ENCODE measurements around the gene SORCS1. TPM values are rescaled to one million over a fixed set of nuclear protein-coding genes. Genes with fewer than 3 reads are reported as not detected.

Gene SORCS1
- total RNA-seq, 1 experiment from 2014 or later = 48.9 TPM

DNA sequence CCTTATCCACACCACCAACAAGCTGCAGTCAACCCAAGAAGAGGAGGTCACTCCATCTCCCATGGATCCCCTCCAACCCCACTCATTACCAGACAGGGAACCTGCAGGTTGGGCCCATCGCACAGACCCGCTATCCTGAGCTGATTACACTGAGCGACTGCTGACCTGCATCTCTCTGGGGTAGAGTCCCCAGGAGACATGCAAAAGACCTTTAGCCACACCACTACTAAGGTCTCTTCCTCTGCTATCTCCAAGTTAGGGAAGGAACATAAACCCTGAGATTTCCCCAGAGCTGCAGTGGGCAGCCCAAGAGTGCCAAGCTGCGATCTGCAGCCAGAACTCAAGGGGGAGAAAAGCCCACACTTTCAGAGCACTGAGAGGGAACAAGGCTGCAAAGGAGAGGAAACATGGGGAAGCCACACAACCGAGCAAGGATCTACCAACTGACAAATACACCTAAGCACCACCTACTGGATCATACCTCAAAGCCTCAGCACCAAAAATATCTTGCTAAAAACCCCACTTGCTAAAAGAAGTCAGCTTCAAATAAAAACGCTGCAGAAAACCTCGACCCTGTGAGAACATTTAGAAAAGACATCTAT is 298.2 kb downstream of the SORCS1 start:
- no peak for DNase-seq
- no peak overlapping the region for H3K4me3 ChIP-seq
- no peaks in the 10 kb centered on the region for H3K27me3 ChIP-seq
- H3K4me1 ChIP-seq = no peaks in the 10 kb centered on the region
- H3K27ac ChIP-seq = no peak overlapping the region
- no peaks in the 10 kb centered on the region for H3K36me3 ChIP-seq
- H3K9me3 ChIP-seq (replicated peaks) = peaks cover 11% of the 10 kb centered on the region; the same call in 1 of the 2 replicates

DNA sequence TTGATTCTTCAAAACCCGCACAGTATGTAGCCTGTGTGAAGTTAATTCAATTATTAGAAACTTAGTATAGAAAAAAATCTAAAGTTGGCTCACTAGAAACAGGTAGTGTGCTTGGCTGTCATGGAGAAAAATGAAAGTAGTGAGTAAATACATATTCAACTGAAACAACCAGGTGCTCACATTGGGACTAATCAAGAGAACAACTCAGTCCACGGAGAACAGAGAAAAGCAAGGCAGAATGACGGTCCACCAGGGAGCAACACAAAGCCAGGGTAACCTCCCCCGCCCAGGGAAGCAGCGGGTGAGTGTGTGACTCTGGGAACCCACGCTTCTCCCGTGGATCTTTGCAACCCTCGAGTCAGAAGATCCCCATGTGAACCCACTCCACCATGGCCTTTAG is 300.5 kb downstream of the SORCS1 start:
- H3K36me3 ChIP-seq = no peaks in the 10 kb centered on the region
- no peak overlapping the region for H3K27ac ChIP-seq
- H3K4me3 ChIP-seq = no peak overlapping the region
- H3K27me3 ChIP-seq = no peaks in the 10 kb centered on the region
- no peaks in the 10 kb centered on the region for H3K4me1 ChIP-seq
- H3K9me3 ChIP-seq (replicated peaks) = no peaks in the 10 kb centered on the region
- DNase-seq = no peak

DNA sequence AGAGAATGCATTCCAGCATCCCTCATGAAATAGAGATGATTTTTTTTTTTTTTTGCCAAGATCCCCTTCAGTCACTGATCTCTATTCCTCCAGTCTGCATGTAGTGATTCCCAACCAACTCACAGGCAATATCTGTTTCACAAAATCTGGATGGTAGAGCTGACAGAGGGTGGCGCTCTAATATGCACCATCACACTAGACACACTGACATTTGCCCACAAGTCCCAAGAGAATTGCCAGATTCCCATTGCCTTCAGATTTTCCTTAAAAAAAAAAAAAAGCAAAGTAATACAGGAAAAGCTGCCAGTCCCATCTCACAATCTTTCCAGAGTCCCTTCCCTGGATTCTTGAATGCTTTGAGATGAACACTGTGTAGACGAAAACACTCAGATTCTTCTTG is 301.0 kb downstream of the SORCS1 start:
- H3K27ac ChIP-seq = no peak overlapping the region
- no peak overlapping the region for H3K4me3 ChIP-seq
- H3K27me3 ChIP-seq = no peaks in the 10 kb centered on the region
- H3K9me3 ChIP-seq (replicated peaks) = no peaks in the 10 kb centered on the region
- DNase-seq = peak; percentile 20 to 53
- no peaks in the 10 kb centered on the region for H3K36me3 ChIP-seq
- H3K4me1 ChIP-seq = no peaks in the 10 kb centered on the region

GRCh38 chr10:106859892-106860652 is 304.4 kb downstream of the SORCS1 start:
- no peak for DNase-seq
- H3K36me3 ChIP-seq = no peaks in the 10 kb centered on the region; the same call in 1 of the 2 replicates
- no peak overlapping the region for H3K4me3 ChIP-seq
- H3K27me3 ChIP-seq = no peaks in the 10 kb centered on the region
- no peaks in the 10 kb centered on the region for H3K4me1 ChIP-seq
- no peak overlapping the region for H3K27ac ChIP-seq
- H3K9me3 ChIP-seq (replicated peaks) = 0 out of 2 replicates have a peak, but pooled peaks cover 6% of the 10 kb centered on the region

- Histone ChIP-seq H3K9me3 (replicated peaks) (peaks cover 9% of the 10 kb centered on the region; the same call in 1 of the 2 replicates), H3K27me3 (no peaks in the 10 kb centered on the region), H3K4me3 (no peak overlapping the region), H3K27ac (no peak overlapping the region), H3K36me3 (peaks cover under 1% of the 10 kb centered on the region), H3K4me1 (no peaks in the 10 kb centered on the region)
- no peak for DNase-seq
These were observed 306.8 kb downstream of the SORCS1 start for GRCh38 chr10:106857728-106858127.

- Histone ChIP-seq H3K36me3 (peaks cover 2% of the 10 kb centered on the region), H3K4me3 (no peak overlapping the region), H3K27me3 (no peaks in the 10 kb centered on the region), H3K4me1 (no peaks in the 10 kb centered on the region), H3K9me3 (replicated peaks) (peaks cover 11% of the 10 kb centered on the region; the same call in 1 of the 2 replicates), H3K27ac (no peak overlapping the region)
- no peak for DNase-seq
These were observed 307.3 kb downstream of the SORCS1 start for GRCh38 chr10:106857213-106857612.

DNA sequence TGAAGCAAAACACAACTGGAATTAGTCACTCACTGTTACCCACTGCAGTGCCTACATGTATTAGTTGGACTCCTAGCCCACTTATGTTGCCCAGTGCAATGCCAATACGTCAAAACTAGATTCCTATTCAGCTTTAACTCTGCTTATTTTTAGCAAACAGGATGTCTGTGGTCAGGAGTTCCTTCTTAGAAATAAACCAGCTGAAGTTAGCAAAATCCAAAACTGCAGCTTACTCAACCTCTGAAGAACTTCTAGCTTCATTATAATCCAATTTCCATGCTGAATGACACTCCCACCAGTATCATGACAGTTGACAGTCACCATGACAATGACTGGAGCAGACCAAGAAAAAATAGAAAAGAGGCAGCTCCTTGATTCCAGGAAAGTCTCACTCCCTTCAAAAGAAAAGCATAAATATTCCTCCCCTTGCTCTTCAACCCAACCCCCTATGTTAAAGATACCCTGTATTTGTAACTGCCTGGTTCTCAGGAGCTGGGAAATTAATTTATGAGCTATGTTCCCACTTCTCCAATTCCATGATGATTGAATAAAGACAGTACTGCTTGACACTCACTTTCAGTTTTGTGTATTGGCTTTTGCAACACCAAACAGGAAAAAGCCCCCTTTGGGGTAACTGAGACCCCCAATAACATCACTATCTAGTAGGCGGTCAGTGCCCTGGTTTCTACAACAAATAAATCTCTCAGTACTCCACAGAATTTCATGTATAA is 327.4 kb downstream of the SORCS1 start:
- no peak overlapping the region for H3K27ac ChIP-seq
- H3K4me3 ChIP-seq = no peak overlapping the region
- H3K4me1 ChIP-seq = peaks cover 8% of the 10 kb centered on the region
- no peaks in the 10 kb centered on the region for H3K9me3 ChIP-seq (replicated peaks)
- no peak for DNase-seq
- no peaks in the 10 kb centered on the region for H3K36me3 ChIP-seq
- H3K27me3 ChIP-seq = no peaks in the 10 kb centered on the region

- Histone ChIP-seq H3K36me3 (no peaks in the 10 kb centered on the region), H3K27me3 (no peaks in the 10 kb centered on the region), H3K27ac (no peak overlapping the region), H3K4me1 (peaks cover 8% of the 10 kb centered on the region), H3K4me3 (no peak overlapping the region), H3K9me3 (replicated peaks) (no peaks in the 10 kb centered on the region)
- no peak for DNase-seq
These were observed 331.7 kb downstream of the SORCS1 start for GRCh38 chr10:106832846-106833245.

DNA sequence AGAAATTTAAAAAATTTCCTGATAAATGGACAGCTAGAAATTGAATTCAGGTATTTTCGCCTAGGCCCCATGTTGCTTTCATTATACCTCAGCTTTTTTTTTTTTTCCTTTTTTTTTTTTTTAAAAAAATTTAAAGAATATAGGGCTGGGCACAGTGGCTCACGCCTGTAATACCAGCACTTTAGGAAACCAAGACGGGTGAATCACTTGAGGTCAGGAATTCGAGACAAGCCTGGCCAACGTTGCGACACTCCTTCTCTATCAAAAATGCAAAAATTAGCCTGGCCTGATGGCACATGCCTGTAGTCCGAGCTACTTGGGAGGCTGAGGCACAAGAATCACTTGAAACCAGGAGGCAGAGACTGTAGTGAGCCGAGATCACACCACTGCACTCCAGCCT is 334.0 kb downstream of the SORCS1 start:
- no peaks in the 10 kb centered on the region for H3K36me3 ChIP-seq
- H3K27me3 ChIP-seq = no peaks in the 10 kb centered on the region
- no peak overlapping the region for H3K27ac ChIP-seq
- no peak for DNase-seq
- H3K4me3 ChIP-seq = no peak overlapping the region
- H3K4me1 ChIP-seq = no peaks in the 10 kb centered on the region
- no peaks in the 10 kb centered on the region for H3K9me3 ChIP-seq (replicated peaks)

DNA sequence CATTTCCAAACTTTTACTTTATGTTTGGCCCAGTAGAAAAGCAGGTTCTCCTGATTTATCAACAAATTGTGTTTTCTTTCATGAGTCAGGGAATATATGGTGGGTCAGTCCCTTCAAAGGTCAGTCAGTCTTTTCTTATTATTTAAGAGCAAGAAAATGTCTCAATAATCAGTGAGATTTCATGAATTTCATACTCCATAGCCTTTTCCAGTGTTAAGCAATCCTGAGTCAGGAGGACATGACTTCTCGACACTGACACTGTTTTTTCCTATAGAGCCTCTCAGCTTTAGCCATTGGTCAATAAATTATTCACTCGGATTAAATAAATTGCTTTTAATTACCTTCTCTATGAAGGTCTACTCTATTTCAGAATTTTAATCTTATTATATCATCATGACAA is 334.5 kb downstream of the SORCS1 start:
- DNase-seq = no peak
- no peak overlapping the region for H3K4me3 ChIP-seq
- H3K9me3 ChIP-seq (replicated peaks) = no peaks in the 10 kb centered on the region
- no peak overlapping the region for H3K27ac ChIP-seq
- no peaks in the 10 kb centered on the region for H3K36me3 ChIP-seq
- no peaks in the 10 kb centered on the region for H3K27me3 ChIP-seq
- no peaks in the 10 kb centered on the region for H3K4me1 ChIP-seq

DNA sequence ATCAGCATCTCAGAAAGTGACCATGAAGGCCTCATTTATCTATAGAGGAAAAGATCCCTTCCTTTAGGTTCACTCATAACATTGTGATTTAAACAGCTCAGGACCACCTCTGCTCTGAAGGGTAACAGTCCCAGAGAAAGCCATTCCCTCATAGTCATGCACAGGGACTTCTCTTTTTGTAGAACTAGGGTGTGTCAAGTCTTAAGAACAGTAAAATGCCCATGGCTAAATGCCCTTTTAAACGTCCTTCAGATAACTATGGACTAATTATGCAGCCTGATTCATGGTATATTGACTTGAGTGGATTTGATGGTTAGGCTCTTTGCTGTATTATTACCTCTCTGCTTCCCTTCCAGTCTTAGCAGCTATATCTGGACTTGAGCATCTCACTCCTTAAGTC is 337.8 kb downstream of the SORCS1 start:
- H3K4me1 ChIP-seq = no peaks in the 10 kb centered on the region
- no peaks in the 10 kb centered on the region for H3K9me3 ChIP-seq (replicated peaks)
- H3K27ac ChIP-seq = no peak overlapping the region
- no peak overlapping the region for H3K4me3 ChIP-seq
- no peaks in the 10 kb centered on the region for H3K27me3 ChIP-seq
- no peak for DNase-seq
- H3K36me3 ChIP-seq = no peaks in the 10 kb centered on the region; the same call in 1 of the 2 replicates

GRCh38 chr10:106825576-106826364 is 338.7 kb downstream of the SORCS1 start:
- H3K36me3 ChIP-seq = no peaks in the 10 kb centered on the region; the same call in 1 of the 2 replicates
- H3K4me3 ChIP-seq = no peak overlapping the region
- H3K9me3 ChIP-seq (replicated peaks) = no peaks in the 10 kb centered on the region
- no peaks in the 10 kb centered on the region for H3K27me3 ChIP-seq
- DNase-seq = no peak
- no peak overlapping the region for H3K27ac ChIP-seq
- H3K4me1 ChIP-seq = no peaks in the 10 kb centered on the region

DNA sequence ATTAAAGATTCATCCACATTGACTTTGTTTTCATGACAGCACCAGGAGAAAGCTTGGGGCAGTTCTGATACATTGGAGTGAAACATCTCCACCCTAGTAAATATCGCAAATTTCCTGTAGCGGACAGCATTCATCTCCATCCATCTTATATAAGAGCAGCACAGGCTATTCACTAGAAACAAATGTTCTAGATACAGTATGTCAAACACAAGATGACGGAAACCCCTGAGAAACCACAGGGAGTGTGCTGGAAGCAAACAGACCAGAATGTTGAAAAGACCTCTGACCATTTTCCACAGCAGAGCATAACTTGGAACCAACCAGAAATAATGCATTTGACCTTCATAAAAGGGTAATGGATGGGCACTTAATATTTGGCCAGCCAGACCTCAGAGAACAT is 343.9 kb downstream of the SORCS1 start:
- H3K27ac ChIP-seq = no peak overlapping the region
- DNase-seq = no peak
- no peaks in the 10 kb centered on the region for H3K27me3 ChIP-seq
- no peaks in the 10 kb centered on the region for H3K4me1 ChIP-seq
- no peaks in the 10 kb centered on the region; the same call in 1 of the 2 replicates for H3K36me3 ChIP-seq
- no peak overlapping the region for H3K4me3 ChIP-seq
- no peaks in the 10 kb centered on the region for H3K9me3 ChIP-seq (replicated peaks)

DNA sequence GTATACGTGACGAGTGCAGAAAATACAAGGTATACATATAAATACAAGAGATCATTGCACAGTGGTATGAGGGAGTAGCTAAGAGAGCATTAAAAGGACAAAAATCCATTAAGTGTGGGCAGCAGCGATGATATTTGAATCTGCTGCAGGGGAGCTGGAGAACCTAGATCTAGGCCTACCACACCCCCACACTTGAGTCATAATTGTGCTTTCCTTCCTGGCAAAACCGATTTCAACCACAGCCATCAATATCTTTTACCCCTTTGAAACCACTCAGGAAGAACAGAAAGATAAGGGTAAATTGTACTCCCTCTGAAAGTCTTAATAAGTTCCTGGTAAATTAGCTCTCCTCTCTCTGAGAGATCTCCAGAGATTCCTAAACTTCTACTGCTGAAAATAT is 345.0 kb downstream of the SORCS1 start:
- Histone ChIP-seq H3K4me1 (no peaks in the 10 kb centered on the region), H3K9me3 (replicated peaks) (no peaks in the 10 kb centered on the region), H3K27ac (no peak overlapping the region), H3K36me3 (no peaks in the 10 kb centered on the region; the same call in 1 of the 2 replicates), H3K27me3 (no peaks in the 10 kb centered on the region), H3K4me3 (no peak overlapping the region)
- no peak for DNase-seq

Data from SJCRH30 (cell line).